Activated naive CD8-positive, alpha-beta T cell treated with anti-CD3 and anti-CD28 coated beads, Interleukin-2, amount 50 U/mL, for 16 hours (primary cell): Measurements from ENCODE around the gene HCAR3.
"Not testable (repeated sequence)": the region's sequence is repeated elsewhere in the genome, so short reads cannot be mapped to it uniquely, and the experiment has no call there.

Experiments used
- DNase-seq: peaks from one replicate; pipeline ENCODE4 v3.0.0-alpha.2; 2020; ENCODE audit warnings: low read depth, low spot score

Gene HCAR3

GRCh38 chr12:122722387-122722786, 5.8 kb upstream of the HCAR3 start:
- no peak for DNase-seq

DNA sequence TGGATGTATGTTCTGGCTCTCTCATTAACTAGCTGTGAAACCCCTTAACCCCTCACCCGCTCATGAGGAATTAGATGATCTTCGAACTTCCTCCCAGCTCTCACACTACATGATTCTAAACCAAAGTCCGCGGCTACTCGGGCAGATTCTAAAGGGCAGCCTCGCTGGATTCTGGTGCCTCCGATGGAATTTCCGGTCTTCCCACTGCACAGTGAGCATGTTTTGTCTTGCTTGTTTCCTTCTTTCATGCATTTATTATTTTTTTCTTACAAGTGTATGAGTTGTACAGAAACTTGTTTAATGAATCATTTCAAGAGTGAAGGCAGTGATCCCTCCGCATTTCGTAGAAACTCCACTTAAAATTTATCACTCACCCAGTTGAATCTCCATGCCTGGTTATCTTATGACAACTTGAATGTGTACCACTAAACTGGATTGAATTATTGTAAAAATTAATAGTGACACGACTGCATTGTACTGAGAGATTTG, 4.5 kb upstream of the HCAR3 start:
- no peak for DNase-seq

GRCh38 chr12:122715211-122715610, 1.4 kb downstream of the HCAR3 start:
- not testable (repeated sequence) for DNase-seq

DNA sequence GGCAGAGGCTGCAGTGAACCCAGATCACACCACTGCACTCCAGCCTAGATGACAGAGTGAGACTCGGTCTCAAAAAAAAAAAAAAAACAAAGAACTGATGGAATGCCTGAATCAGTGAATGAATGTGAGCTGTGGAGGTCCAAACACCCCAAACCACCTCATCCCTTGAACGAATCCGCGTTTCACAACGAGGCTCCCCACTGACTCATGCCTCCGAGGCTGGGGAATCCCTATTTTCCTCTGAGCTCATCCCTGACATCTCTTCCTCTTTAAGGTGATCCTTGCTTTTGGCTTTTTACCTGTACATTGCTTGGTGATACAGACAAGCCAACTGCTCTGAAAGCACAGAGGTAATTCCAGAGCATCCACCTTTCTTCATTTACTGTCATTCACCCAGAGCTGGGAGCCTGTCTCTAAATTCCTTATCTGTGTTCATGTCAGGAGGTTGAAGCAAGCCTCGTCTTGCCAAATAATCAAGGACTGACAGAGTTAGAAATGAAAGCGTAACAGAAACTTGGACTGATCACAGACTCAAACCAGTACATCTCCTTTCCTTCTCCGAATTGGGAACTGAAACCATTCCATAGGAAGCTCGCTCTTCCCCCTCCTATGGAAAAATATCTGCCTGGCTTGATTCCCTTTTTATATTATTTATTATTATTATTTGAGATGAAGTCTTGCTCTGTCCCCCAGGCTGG, 3.0 kb downstream of the HCAR3 start:
- DNase-seq = not testable (repeated sequence)

DNA sequence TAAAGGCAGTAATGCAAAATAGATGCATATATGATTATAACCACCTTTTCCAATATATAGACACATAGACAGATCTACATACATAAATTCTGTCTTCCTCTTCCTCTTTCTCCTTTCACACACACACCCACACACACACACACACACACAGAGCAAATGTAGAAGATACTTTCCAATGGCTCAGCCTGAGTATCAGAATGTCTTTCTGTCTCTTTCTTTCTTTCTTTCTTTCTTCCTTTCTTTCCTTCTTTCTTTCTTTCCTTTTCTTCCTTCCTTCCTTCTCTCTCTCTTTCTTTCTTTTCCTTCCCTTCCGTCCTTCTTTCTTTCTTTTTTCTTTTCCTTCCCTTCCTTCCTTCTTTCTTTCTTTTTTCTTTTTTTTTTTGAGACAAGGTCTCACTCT, 5.3 kb downstream of the HCAR3 start:
- DNase-seq = not testable (repeated sequence)

DNA sequence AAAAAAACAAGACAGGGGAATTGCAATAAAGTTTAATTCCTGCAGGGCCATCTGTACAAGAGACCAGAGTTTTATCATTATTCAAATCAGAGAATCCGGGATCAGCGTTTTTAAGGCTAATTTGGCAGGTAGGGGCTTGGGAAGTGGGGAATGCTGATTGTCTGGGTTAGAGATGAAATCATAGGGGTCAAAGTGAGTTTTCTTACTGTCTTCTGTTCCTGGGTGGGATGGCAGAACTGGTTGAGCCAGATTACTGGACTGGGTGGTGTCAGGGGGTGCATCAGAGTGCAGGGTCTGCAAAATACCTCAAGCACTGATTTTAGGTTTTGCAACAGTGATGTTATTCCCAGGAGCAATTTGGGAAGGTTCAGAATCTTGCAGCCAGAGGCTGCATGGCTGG, 6.3 kb downstream of the HCAR3 start:
- not testable (repeated sequence) for DNase-seq

- DNase-seq = not testable (repeated sequence)
Measured at GRCh38 chr12:122709287-122709686, 7.3 kb downstream of the HCAR3 start.

DNA sequence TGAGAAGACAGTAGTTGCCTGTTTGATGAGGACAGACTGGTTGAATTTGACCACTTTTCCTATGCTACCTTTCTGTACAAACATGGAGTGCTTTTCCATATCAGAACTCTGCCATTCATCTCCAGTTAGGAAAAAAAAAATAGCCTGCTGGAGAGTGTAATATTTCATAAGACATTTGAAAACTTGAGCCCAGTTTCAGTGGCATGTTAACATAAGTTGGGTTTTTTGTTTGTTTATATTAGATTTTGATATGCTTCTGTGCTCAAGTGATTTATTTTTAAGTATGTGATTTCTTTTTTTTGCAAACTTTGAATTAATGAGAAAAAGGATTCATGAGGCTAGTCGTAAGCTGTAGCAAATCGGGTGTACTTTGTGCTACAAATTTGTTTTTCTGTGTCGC, 12.8 kb downstream of the HCAR3 start:
- DNase-seq = not testable (repeated sequence)

DNA sequence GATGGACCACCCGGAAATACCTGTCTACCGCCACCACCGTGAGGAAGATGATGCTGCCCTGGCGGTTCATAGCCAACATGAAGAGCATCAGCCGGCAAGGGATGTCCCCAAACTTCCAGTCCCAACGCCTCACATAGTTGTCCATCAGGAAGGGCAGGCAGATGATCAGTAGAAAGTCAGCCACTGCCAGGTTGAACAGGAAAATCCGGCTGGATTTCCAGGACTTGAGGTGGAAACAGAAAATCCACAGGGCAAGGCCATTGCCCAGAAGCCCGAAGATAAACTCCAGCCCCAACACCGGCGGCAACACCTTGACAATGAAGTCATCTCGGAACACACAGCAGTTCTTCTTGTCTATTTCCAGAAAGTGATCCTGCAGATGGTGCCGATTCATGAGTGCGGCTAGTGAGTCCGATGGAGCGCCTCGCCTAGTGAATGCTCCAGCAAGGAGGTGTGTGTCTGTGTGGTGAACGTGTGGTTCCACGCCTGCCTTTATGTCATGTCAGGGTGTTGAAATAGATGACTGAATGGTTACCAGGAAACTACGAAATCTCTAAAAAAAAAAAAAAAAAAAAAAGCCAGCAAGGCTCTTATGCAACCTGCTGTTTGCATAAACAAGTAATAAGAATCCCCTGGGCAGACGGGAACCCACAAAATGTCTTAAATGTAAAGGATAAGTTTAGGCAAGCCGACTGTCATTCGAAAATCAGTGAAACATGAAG, 13.6 kb downstream of the HCAR3 start, which contains the start of gene HCAR2:
Gene HCAR2, minus strand, starts transcription at position 468 of the 722 bp plus-strand sequence. Its CDS starts 74 bp downstream, at position 394.
- not testable (repeated sequence) for DNase-seq

DNA sequence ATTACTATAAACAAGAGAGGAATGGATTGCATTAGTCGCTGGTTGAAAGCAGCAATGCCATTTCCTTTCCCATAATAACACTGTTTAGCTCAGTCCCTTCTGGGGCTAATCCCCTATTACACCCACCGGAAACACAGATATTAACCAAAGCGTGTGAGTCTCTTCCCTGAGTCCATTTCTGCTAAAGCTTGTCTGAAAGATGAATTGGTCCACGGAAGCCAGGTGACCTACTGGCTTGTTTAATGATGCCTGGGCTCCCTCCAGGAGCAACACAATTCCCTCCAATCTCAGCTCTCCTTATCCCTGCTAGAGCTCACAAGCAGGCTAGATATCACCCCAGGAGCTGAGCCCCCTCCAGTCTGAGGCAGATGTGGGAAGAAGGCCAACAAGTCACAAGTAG, 15.1 kb downstream of the HCAR3 start:
- not testable (repeated sequence) for DNase-seq

DNA sequence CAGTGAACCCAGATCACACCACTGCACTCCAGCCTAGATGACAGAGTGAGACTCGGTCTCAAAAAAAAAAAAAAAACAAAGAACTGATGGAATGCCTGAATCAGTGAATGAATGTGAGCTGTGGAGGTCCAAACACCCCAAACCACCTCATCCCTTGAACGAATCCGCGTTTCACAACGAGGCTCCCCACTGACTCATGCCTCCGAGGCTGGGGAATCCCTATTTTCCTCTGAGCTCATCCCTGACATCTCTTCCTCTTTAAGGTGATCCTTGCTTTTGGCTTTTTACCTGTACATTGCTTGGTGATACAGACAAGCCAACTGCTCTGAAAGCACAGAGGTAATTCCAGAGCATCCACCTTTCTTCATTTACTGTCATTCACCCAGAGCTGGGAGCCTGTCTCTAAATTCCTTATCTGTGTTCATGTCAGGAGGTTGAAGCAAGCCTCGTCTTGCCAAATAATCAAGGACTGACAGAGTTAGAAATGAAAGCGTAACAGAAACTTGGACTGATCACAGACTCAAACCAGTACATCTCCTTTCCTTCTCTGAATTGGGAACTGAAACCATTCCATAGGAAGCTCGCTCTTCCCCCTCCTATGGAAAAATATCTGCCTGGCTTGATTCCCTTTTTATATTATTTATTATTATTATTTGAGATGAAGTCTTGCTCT, 16.4 kb downstream of the HCAR3 start:
- not testable (repeated sequence) for DNase-seq

- DNase-seq = not testable (repeated sequence)
Measured at GRCh38 chr12:122696922-122697321, 19.7 kb downstream of the HCAR3 start.

DNA sequence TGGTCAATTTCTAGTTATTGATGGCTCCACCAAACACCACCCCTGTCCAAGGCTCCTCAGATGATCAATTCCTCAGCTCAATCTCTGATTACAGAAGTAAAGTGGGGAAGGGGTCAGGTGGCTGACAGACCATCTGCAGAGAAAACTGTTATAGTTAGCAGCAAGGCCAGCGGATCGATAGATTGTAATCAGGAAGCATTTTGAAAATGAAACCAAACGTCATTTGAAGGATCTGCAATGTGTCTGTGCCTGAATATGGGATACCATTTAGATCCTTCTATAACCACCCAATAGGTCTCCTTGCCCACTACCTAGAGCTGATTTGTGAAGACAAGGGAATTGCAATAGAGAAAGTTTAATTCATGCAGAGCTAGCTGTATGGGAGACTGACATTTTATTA, 25.0 kb downstream of the HCAR3 start:
- no peak for DNase-seq

- DNase-seq = no peak
Measured at GRCh38 chr12:122688291-122688690, 28.3 kb downstream of the HCAR3 start.

DNA sequence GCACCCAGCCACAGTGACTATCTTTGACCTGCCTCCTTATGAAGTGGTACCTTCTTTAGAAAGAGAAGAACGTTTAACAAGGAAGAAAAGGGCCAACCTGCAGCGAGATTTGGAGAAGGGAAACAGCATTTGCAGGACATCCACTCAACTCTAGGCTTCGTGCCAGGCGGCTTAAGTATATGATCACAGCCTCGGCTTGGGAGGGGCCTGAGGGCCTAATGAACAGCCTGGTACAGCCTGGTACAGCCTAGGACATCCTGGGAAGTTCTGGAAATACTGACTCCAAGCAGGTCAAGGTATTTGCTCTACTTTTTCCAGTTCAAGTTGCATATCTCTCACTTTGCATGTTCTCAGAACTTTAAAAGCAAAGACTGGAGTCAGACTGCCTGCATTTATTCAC, 29.5 kb downstream of the HCAR3 start:
- DNase-seq = no peak

DNA sequence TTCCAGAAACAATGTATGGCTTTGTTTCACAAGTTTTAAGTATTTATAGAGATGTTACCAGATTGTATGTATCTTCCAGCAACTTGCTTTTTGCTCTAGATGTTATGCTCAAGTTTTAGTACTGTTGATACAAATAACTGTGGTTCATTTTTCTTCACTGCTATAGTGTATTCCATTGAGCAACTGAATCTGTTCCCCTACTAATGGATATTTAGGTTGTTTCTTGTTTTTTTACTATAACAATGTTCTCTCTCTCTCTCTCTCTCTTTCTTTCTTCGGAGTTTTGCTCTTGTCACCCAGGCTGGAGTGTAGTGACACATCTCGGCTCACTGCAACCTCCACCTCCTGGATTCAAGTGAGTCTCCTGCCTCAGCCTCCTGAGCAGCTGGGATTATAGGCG, 30.1 kb downstream of the HCAR3 start:
- no peak for DNase-seq

- no peak for DNase-seq
Measured at GRCh38 chr12:122684297-122684813, 32.3 kb downstream of the HCAR3 start.

- DNase-seq = no peak
Measured at GRCh38 chr12:122681814-122682213, 34.8 kb downstream of the HCAR3 start.

- not testable (repeated sequence) for DNase-seq
Measured at GRCh38 chr12:122680989-122681388, 35.6 kb downstream of the HCAR3 start.

DNA sequence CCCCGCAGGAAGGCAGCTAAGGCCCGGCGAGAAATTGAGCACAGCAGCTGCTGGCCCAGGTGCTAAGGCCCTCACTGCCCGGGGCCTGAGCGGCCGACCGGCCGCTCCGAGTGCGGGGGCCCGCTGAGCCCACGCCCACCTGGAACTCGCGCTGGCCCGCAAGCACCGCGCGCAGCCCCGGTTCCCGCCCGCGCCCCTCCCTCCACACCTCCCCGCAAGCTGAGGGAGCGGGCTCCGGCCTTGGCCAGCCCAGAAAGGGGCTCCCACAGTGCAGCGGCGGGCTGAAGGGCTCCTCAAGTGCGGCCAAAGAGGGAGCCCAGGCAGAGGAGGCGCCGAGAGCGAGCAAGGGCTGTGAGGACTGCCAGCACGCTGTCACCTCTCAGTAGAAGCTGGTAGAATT, 39.8 kb downstream of the HCAR3 start:
- not testable (repeated sequence) for DNase-seq

GRCh38 chr12:122676015-122676414, 40.6 kb downstream of the HCAR3 start:
- DNase-seq = not testable (repeated sequence)

DNA sequence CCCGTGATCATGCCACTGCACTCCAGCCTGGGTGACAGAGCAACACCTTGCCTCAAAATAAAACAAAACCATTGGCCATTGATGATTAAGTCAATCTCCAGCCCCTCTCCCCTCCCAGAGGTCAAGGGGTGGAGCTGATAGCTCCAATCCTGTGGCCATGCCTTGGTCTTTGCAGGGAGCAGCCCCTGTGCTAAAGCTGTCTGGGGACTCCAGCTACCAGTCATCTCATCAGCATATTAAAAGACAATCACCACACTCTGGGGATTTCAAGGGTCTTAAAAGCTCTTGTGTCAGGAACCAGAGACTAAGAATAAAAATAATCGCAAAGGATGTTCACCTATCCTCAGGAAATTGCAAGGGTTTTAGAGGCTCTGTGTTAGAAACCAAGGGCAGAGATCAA, 44.1 kb downstream of the HCAR3 start:
- DNase-seq = no peak
